Measurements from ENCODE around the gene OR2T10. TPM values are rescaled to one million over a fixed set of nuclear protein-coding genes. Genes with fewer than 3 reads are reported as not detected.
"Not testable (repeated sequence)": the region's sequence is repeated elsewhere in the genome, so short reads cannot be mapped to it uniquely, and the experiment has no call there.

Gene OR2T10
- total RNA-seq, 2 donors from 2014 or later: not detected

DNA sequence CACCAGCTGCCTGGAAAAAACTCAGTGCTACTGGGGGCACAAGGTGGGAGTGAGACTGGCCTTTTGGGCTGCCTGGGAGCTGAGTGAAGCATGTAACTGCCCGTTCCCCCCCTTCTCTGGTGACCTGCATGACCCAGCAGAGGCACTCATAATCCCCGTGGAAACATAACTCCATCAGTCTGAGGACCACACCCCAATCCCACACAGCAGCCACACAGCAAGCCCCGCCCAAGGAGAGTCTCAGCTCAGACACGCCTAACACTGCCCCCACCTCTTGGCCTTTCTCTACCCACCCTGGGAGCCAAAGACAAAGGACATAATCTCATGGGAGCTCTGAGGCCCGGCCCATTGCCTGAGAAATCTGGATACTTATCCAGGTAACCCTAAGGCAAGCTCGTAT lies 46.5 kb downstream of the OR2T10 start:
- H3K27me3 ChIP-seq; H3K36me3 ChIP-seq; intact Hi-C loops (cut with DNase I); H3K4me3 ChIP-seq; H3K4me1 ChIP-seq; H3K27ac ChIP-seq; DNase-seq; H3K9me3 ChIP-seq; H3K9ac ChIP-seq (ENCODE audit: low read depth in 2 of 2, low read length in 2 of 2): not testable (repeated sequence)

DNA sequence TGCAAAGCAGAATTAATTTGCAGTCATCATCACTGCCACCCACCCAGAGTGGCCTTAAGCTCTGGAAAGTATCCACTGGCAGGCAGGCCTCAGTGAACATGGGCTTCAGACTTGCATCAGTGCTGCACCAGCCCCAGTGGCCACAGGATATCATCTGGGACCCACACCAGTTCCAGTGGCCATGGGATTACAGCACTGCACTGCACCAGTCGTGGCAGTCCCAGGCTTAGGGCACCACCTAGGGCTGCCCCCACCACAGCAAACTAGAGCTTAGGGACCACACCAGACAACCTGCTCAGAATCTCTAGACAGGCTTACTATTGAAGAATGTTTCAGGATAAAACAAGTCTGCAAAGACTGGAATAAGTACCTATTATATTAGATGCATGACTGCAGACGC lies 50.1 kb downstream of the OR2T10 start:
- H3K36me3 ChIP-seq; H3K4me3 ChIP-seq; H3K27ac ChIP-seq; DNase-seq; H3K27me3 ChIP-seq; H3K4me1 ChIP-seq; intact Hi-C loops (cut with DNase I); H3K9ac ChIP-seq (ENCODE audit: low read depth in 2 of 2, low read length in 2 of 2); H3K9me3 ChIP-seq: not testable (repeated sequence)

Other genes with a start within 250 kb of the OR2T10 start
- gene OR14C36, start 248.9 kb downstream of the OR2T10 start, total RNA-seq: not detected
- gene OR2T4, start 236.0 kb downstream of the OR2T10 start, total RNA-seq: not detected
- not detected for gene OR2T6, start 222.0 kb downstream of the OR2T10 start, total RNA-seq
- gene OR2T1, start 194.7 kb downstream of the OR2T10 start, total RNA-seq: not detected
- not detected for gene OR2T2, start 152.1 kb downstream of the OR2T10 start, total RNA-seq
- not detected for gene OR2T3, start 124.3 kb downstream of the OR2T10 start, total RNA-seq
- not detected for gene OR2T5, start 109.1 kb downstream of the OR2T10 start, total RNA-seq
- not detected for gene OR2G6, start 89.6 kb downstream of the OR2T10 start, total RNA-seq
- gene OR2T29, start 34.9 kb downstream of the OR2T10 start, total RNA-seq: not detected
- gene OR2T34, start 22.9 kb downstream of the OR2T10 start, total RNA-seq: not detected
- gene OR2T11, start 37.4 kb upstream of the OR2T10 start, total RNA-seq: not detected
- not detected for gene OR2T35, start 47.6 kb upstream of the OR2T10 start, total RNA-seq
- not detected for gene OR2T27, start 57.8 kb upstream of the OR2T10 start, total RNA-seq
- not detected for gene OR14I1, start 105.1 kb upstream of the OR2T10 start, total RNA-seq
- 100 to 1,000 TPM in 1 of 2 donors, 10 to 100 TPM in 1; 40.8 to 310 TPM for gene LYPD8, start 158.1 kb upstream of the OR2T10 start, total RNA-seq
- gene SH3BP5L, start 228.2 kb upstream of the OR2T10 start, total RNA-seq: 10 to 100 TPM; 24.2 to 30.5 TPM
- gene ZNF672, start 240.5 kb upstream of the OR2T10 start, total RNA-seq: 10 to 100 TPM; 27.8 to 57.4 TPM